GM10248 (cell line): ENCODE results near the gene SH3RF3.

ENCODE experiments used
- CTCF ChIA-PET: fragments of 300-600 bp; sonication (Branson Sonifier 250); formaldehyde crosslinking; extraction: SDS; loops from one replicate; lab custom pipeline; 2021; ENCODE audit warnings: antibody characterized with exemption; lab: Yijun Ruan, JAX
- POLR2A ChIA-PET: fragments of 350-650 bp; sonication (Branson Sonifier 250); formaldehyde crosslinking; extraction: SDS; loops from one replicate; lab custom pipeline; 2020; ENCODE audit warnings: antibody characterized with exemption; lab: Yijun Ruan, JAX
- DNase-seq: peaks from one replicate; pipeline ENCODE4 v3.0.0; 2012; ENCODE audit errors: extremely low spot score
- CTCF ChIP-seq: IDR thresholded peaks from 2 replicates; pipeline ENCODE4 v1.5.1; 2012; ENCODE audit warnings: mild to moderate bottlenecking, low read depth; ENCODE audit errors: extremely low read depth, missing control alignments, control extremely low read depth

Gene SH3RF3

GRCh38 chr2:109398366-109399015, 269.5 kb downstream of the SH3RF3 start:
- ChIA-PET CTCF (no interaction called here), POLR2A (no interaction called here)
- DNase-seq, result no peak
- TF ChIP-seq CTCF, result no peak

- ChIA-PET CTCF (no interaction called here), POLR2A (no interaction called here)
- DNase-seq, result no peak
- TF ChIP-seq CTCF, result no peak
Observed at GRCh38 chr2:109399066-109399465, 270.1 kb downstream of the SH3RF3 start.

GRCh38 chr2:109400102-109400501, 271.1 kb downstream of the SH3RF3 start:
- ChIA-PET CTCF (no interaction called here), POLR2A (no interaction called here)
- no peak for TF ChIP-seq CTCF
- no peak for DNase-seq

DNA sequence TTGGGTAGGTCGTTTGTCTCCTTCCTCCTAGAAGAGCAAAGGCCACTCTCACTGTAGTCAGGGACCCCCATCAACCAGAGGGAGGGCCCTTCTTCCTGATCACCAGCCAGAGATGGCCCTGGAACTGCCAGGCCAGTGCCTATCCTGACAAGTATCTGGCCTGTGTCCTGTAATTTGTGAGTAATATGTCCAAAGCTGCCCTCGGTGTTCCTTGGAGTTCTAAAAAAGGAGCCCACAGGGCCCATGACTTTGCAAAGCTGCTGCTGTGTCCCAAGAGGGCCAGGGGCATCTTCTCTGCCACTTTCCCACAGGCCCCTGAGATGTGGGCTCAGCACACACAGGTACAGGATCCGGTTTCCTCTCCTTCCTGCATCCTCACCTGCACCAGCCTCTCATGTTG, 272.4 kb downstream of the SH3RF3 start:
- TF ChIP-seq CTCF, result no peak
- no peak for DNase-seq
- ChIA-PET CTCF (no interaction called here), POLR2A (no interaction called here)

DNA sequence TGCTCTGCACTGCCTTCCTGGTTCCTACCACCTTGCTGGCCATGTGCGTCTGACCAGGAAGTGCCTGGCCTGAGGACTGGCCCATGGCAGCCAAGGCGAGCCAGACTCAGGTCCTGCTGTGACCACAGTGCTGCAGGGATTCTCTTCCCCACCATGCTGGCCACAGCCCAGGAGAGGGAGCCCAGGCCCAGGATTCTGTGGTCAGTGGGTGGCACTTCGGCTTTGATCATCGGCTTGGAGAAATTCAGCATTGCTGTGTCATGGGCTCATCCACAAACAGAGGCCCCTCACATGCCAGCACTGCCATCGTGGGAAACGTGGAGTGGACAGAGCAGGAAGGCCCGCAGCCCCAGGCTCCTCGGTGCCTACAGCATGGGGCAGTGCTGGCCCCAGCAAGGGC, 273.2 kb downstream of the SH3RF3 start:
- POLR2A ChIA-PET, result no interaction called here
- DNase-seq, result no peak
- TF ChIP-seq CTCF, result no peak
- CTCF ChIA-PET, result no interaction called here

DNA sequence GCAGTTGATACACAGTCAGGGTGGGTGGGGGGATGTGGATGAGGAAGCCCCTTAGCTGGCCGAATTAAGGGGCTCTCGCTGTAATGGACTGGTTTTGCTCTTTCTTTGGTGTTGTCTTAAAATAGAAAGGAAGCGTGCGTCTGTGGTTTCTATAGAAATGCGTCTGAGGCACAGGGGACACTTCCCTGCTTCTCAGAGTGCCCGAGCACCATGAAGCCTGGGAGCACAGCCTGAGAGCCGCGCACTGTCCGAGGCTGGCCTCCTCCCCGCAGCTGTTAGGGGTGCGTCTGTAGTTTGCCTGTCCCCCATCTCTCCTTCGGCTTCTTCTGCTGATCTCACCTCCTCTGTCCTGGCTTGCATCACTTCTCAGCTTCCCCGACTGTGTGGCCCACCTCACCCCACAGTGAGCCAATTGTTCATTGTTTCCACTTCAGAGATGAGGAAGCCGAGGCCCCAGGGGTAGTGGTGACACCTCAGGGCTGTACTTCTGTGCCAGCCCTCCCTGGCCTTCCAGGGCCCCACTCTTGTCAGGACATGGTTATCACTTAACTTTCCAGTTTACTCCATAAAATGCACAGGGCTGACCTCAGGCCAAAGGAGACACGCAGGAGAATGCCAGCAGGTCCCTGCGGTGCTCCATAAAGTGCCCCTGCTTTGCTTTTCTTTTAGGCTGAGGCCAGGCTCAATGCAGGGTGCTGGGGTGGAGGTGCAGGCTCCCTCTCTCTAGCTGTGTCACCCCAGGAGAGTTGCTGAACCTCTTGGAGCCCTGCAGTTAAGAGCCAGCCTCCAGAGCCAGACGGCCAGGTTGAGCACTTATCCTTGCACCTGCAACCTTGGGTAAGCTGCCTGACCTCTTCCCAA, 274.2 kb downstream of the SH3RF3 start:
- TF ChIP-seq CTCF, result no peak
- DNase-seq, result no peak
- CTCF ChIA-PET, result no interaction called here
- POLR2A ChIA-PET, result no interaction called here
